Uterus (tissue), 2 donors: ENCODE results near the gene N4BP2L2.

Source experiments
- CTCF ChIP-seq, 4 experiments: fragments of 200-600 bp in 2 of 4; fragments of 450-650 bp in 2 of 4; sonication (generic) in 2 of 4; IDR thresholded peaks; one replicate each; pipeline ENCODE4 v1.5.1; 2016 to 2019; ENCODE audit warnings: antibody characterized with exemption in 4 of 4, mild to moderate bottlenecking in 2 of 4, moderate library complexity in 1 of 4
- POLR2A ChIP-seq, 2 donors: fragments of 450-650 bp; IDR thresholded peaks; one replicate each; pipeline ENCODE4 v1.6.1; 2016; ENCODE audit warnings: antibody characterized with exemption in 2 of 2, mild to moderate bottlenecking in 1 of 2, moderate library complexity in 1 of 2

DNA sequence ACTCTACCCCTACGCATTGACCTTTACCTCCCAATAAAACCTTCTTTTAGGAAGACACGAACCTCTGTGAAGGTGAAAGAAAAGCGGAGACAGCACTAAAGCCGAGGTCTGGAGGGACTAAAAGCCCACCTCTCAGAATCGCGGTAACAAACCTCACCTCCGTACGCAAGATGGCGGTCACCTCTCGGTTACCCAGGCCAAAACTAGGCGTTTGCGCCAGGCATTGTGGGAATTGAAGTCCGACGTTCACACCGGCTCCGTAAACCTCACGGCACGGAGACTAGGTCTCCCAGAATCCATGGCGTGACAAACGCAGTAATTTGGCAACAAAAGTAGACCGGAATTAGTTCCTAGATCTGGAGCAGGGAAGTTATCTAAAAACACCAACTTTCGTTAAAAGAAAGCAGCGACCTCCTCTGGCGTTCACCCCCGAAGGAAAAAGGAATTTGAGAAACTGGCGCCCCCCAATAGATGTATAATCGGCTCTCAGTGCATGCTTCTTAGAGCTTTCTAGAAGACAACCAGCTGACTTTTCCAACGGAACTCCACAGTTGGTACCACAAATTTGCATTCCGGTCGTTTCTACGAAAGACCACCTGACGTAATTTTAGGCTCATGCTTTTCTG is at the start of gene N4BP2L2:
- TF ChIP-seq CTCF (IDR thresholded peaks at IDR 0.05) (peak; percentile 30 to 45 (median 37)), POLR2A (IDR thresholded peaks at IDR 0.05) (peak; percentile 48 to 64)
